ENCODE results near the gene LDLRAD4.

Gene LDLRAD4

DNA sequence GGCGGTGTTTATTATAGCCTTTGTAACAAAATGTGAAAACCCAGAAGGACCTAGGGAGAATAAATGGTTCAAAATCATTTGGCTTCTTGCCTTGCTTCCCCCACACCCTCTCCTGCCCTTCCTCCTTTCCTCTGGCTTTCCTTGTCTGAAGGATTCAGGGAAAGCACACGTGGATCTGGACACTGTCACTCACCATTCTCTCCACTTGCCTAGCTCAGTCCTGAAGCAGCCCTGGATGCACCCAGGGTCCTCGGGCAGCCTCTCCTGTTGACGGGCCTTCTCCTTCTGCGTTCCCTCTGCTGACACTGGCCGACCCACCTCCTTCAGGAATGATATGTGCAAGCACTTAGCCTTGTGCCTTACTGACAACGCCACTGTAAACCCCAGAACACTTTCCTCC lies 439.4 kb downstream of the LDLRAD4 start:
- in situ Hi-C loops (cut with MboI; ENCODE audit: low sequenced_read_pairs, unreplicated experiment): no loop called here

GRCh38 chr18:13658436-13659204 lies 440.1 kb downstream of the LDLRAD4 start:
- DNase-seq (ENCODE audit: low spot score): no peak
- no peak for TF ChIP-seq CTCF (IDR thresholded peaks at IDR 0.05; ENCODE audit: borderline replicate concordance, control extremely low read depth, extremely low read depth, insufficient read depth, missing control alignments)
- in situ Hi-C loops (cut with MboI; ENCODE audit: low sequenced_read_pairs, unreplicated experiment): no loop called here

More for the DNA sequence above, 439.4 kb downstream of the LDLRAD4 start:
- no peak for DNase-seq (ENCODE audit: low spot score)
- no peak for TF ChIP-seq CTCF (IDR thresholded peaks at IDR 0.05; ENCODE audit: borderline replicate concordance, control extremely low read depth, extremely low read depth, insufficient read depth, missing control alignments)

DNA sequence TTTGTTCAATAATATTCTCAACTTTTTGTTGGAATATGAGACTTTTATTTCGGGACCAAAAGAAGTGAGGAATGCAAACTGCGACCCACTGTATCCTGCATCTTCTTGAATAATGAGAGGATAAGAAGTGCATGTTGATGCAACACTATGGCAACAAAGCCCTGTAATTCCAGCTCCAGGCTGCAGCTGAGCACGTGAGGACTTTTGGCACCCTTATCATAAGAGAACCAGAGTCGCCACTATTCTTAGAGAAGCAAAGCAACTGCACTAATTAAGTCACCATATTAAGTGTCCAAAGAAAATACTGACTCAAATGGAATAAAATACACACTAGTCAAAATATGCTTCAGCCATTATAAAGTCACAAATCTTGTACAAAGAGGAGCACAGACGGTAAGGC lies 441.9 kb downstream of the LDLRAD4 start:
- DNase-seq (ENCODE audit: low spot score): no peak
- in situ Hi-C loops (cut with MboI; ENCODE audit: low sequenced_read_pairs, unreplicated experiment): no loop called here
- TF ChIP-seq CTCF (IDR thresholded peaks at IDR 0.05; ENCODE audit: borderline replicate concordance, control extremely low read depth, extremely low read depth, insufficient read depth, missing control alignments): no peak

DNA sequence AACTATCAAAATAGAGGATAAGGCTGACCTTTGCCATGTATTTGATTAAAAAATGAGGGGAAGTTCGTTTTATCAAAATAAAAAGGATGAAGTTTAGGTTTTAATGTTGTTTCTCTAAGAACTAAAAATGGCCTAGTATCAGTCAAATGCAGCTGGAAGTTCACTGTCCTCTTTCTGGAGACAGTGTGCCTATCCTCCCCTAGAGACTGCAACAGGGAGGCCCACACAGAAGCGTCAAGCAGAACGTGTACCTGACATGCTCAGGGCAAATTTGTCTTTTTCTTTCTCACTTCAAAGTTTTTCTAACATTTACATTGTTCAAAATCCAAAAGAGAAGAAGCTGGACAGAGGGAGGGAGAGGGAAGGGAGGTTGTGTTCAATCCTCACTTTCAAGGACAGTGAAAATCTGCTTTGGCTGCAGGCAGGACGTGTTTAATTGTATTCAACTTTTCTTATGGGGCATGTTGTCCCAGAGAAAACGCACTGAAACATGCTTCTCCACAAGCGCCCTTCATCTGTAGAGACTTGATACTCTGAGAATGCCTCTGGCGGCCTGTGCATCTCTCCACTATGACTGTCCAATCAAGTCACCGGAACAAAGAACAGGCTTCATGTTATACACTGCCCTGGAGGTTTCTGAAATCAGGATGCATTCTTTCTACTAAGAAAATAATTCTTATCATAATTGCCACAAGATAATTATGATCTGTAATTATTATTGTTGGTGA lies 442.7 kb downstream of the LDLRAD4 start:
- DNase-seq (ENCODE audit: low spot score): no peak
- TF ChIP-seq CTCF (IDR thresholded peaks at IDR 0.05; ENCODE audit: borderline replicate concordance, control extremely low read depth, extremely low read depth, insufficient read depth, missing control alignments): no peak
- in situ Hi-C loops (cut with MboI; ENCODE audit: low sequenced_read_pairs, unreplicated experiment): no loop called here

GRCh38 chr18:13661779-13662256 lies 443.3 kb downstream of the LDLRAD4 start:
- in situ Hi-C loops (cut with MboI; ENCODE audit: low sequenced_read_pairs, unreplicated experiment): no loop called here
- TF ChIP-seq CTCF (IDR thresholded peaks at IDR 0.05; ENCODE audit: borderline replicate concordance, control extremely low read depth, extremely low read depth, insufficient read depth, missing control alignments): no peak
- no peak for DNase-seq (ENCODE audit: low spot score)

GRCh38 chr18:13672657-13673056 lies 454.1 kb downstream of the LDLRAD4 start:
- no peak for DNase-seq (ENCODE audit: low spot score)
- in situ Hi-C loops (cut with MboI; ENCODE audit: low sequenced_read_pairs, unreplicated experiment): no loop called here
- TF ChIP-seq CTCF (IDR thresholded peaks at IDR 0.05; ENCODE audit: borderline replicate concordance, control extremely low read depth, extremely low read depth, insufficient read depth, missing control alignments): no peak

Measured in GM13976 (cell line).